Heart left ventricle (tissue), 16 donors: ENCODE measurements around the gene TUBA1A. TPM values are rescaled to one million over a fixed set of nuclear protein-coding genes. Genes with fewer than 3 reads are reported as not detected.
"Not testable (repeated sequence)": the region's sequence is repeated elsewhere in the genome, so short reads cannot be mapped to it uniquely, and the experiment has no call there.

ENCODE experiments used
- ATAC-seq, 4 donors: fragments of 200-7000 bp; cut with Tn5 transposase; one replicate each; pipeline ENCODE4 v1.9.1; 2020 to 2022; ENCODE audit warnings: moderate library complexity in 4 of 4, mild to moderate bottlenecking in 3 of 4, moderate number of reproducible peaks in 1 of 4
- DNase-seq, 5 donors: peaks; one replicate each; pipeline ENCODE4 v3.0.0-alpha.2; 2020
- H3K27ac ChIP-seq, 12 donors: fragments of 200-600 bp; sonication (generic) in 4 of 12; one replicate each; pipeline versions ENCODE4 v1.5.0 to v1.8.0; 2016 to 2022; ENCODE audit warnings: mild to moderate bottlenecking in 2 of 12
- H3K27me3 ChIP-seq, 9 donors: fragments of 200-600 bp; sonication (generic) in 2 of 9; one replicate each; pipeline versions ENCODE4 v1.5.1 to v1.8.0; 2016 to 2022; ENCODE audit warnings: mild to moderate bottlenecking in 3 of 9
- H3K36me3 ChIP-seq, 9 donors: fragments of 200-600 bp; sonication (generic) in 2 of 9; one replicate each; pipeline versions ENCODE4 v1.5.0 to v1.8.0; 2018 to 2022; ENCODE audit warnings: mild to moderate bottlenecking in 2 of 9
- H3K4me1 ChIP-seq, 12 donors: fragments of 200-600 bp; sonication (generic) in 4 of 12; one replicate each; pipeline versions ENCODE4 v1.5.0 to v1.8.0; 2016 to 2022; ENCODE audit warnings: mild to moderate bottlenecking in 3 of 12
- H3K4me3 ChIP-seq, 12 donors: fragments of 200-600 bp; sonication (generic) in 4 of 12; one replicate each; pipeline versions ENCODE4 v1.5.0 to v1.8.0; 2017 to 2022; ENCODE audit warnings: mild to moderate bottlenecking in 9 of 12, moderate library complexity in 4 of 12
- H3K9me3 ChIP-seq, 12 donors: fragments of 200-600 bp; sonication (generic) in 4 of 12; one replicate each; pipeline versions ENCODE4 v1.5.0 to v1.8.0; 2016 to 2022; ENCODE audit warnings: mild to moderate bottlenecking in 1 of 12
- POLR2A ChIP-seq, 2 donors: fragments of 450-650 bp; IDR thresholded peaks; one replicate each; pipeline ENCODE4 v1.6.1; 2017; ENCODE audit warnings: antibody characterized with exemption in 2 of 2, mild to moderate bottlenecking in 2 of 2, moderate library complexity in 2 of 2
- WGBS, 4 donors: extraction: QIAGEN DNeasy Blood & Tissue Kit in 2 of 4; methylation state at CpG; one replicate each; pipeline versions ENCODE4 v1.1.5 to v1.1.7; 2013 to 2018; 5-methylcytosine and 5-hydroxymethylcytosine counted together
- intact Hi-C, 10 donors: fragments of 100-400 bp; cut with DNase I; formaldehyde crosslinking; loops; one replicate each; pipeline versions ENCODE4 v1.11.1 to v1.14.2; 2022
- polyA plus RNA-seq, 2 donors: library from polyadenylated mRNA; stranded (reverse); fragments of 200-250 nt; gene quantifications; one replicate each; pipeline ENCODE4 v1.2.3, GENCODE V29; 2013
- total RNA-seq, 9 donors: library from RNA; depleted of rRNA in 2 of 9; stranded (reverse); fragments of >200 nt in 2 of 9; fragmentation: NEBNext Ultra II Directional in 3 of 9; extraction: Animal tissue kit (Norgen Biotek cat#: 25700) in 3 of 9; gene quantifications; one replicate each; pipeline versions ENCODE4 v1.1.0 to v1.2.4, GENCODE V29; 2016 to 2023
- TF ChIP-seq, protein P1 (sequence below), 12 donors: fragments of 200-600 bp; sonication (generic) in 4 of 12; IDR thresholded peaks; one replicate each; pipeline versions ENCODE4 v1.5.0 to v1.8.0; 2018 to 2022; ENCODE audit warnings: antibody characterized with exemption in 12 of 12, mild to moderate bottlenecking in 5 of 12
- donor health status: ischemic (EF 13 %, LVEDD 7.1; RV severe dilation, severe dysfunction).
- donor health status: healthy with polysubstance abuse.
- donor health status: DM: no; HTN: yes; CAD: no.
- donor health status: DM: no; HTN: no; CAD: no.
- donor health status: ischemic (EF 25% LVEDD 6.9; RV normal size, moderate dysfunction).
- donor health status: ischemic (EF 25% LVEDD 5.7; RV mildly dilated, moderate dysfunction).
- donor health status: healthy.
- donor health status: DM: yes; HTN: yes; CAD: no.
- donor health status: ischemic (EF 35%, LVEDD 5.7; RV mildly dilated, moderate dysfunction).
- donor health status: nonischemic (EF 11% LVEDD 7.7; RV severe dilation, severe dysfunction).
- donor health status: DM: yes; HTN: yes; CAD: no.
- donor health status: PGD.
- donor health status: ischemic (EF 29% LVEDD 5.4; RV normal size, mild dysfunction).
- donor health status: nonischemic (EF 23%, LVEDD 6.1; RV moderate dilation, normal function).

Gene TUBA1A
- total and polyA plus RNA-seq, 11 donors: 71.5 to 280 (median 184) TPM

DNA sequence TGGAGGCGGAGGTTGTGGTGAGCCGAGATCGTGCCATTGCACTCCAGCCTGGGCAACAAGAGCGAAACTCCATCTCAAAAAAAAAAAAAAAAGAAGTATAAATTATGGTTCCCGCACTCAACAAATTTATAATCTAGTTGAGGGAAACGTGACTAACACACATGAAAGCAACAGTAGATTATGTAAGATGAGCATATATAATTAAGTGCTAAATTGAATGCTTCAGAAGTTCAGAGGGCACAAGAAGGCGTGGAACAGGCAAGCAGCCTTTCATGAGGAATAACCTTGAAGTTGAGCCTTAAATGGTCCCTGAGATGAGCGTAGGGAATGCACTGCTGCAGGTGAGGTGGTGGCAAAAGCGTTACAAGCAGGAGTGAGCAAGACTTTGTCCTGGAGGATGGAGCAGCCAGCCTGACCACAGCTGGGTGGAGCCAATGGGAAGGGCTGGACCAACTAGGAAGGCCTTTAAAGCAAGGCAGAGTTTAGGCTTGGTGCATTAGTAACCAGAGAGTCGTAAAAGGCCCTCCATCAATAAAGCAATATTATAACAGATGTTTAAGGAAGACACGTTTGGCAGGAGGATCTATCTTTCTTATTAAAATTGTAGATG lies 30.6 kb upstream of the TUBA1A start:
- ATAC-seq (no peak), DNase-seq (no peak)
- Histone ChIP-seq H3K4me3 (no peak overlapping the region), H3K27ac (no peak overlapping the region), H3K36me3 (no peaks in the 10 kb centered on the region), H3K4me1 (peaks cover 0 to 59% (median 16%) of the 10 kb centered on the region in 12 donors), H3K27me3 (no peaks in the 10 kb centered on the region), H3K9me3 (no peaks in the 10 kb centered on the region)
- 91 to 96% (median 93%) methylated on average over 11 of the region's 11 CpGs for WGBS, 4 donors
- no peak for TF ChIP-seq POLR2A (IDR thresholded peaks at IDR 0.05)
- intact Hi-C loops: no loop called here

DNA sequence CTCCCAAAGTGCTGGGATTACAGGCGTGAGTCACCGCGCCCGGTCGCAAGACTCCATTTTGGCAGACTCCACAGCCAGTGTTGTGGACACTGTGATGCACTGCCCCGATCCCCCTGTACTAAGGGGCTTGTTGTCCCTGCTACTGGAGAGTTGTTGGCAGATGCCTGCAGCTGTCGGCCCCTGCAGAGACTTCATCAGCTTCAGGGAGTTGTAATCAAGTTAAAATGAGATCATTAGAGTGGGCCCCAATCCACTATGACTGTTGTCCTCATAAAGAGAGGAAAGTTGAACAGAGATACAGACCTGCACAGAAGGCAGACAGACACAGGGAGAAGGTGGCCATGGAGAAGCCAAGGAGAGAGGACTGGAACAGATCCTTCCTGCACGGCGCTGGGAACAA lies 23.7 kb upstream of the TUBA1A start:
- peak in 1 of 4 donors; percentile 13 for ATAC-seq
- 86 to 92% (median 87%) methylated on average over 9 of the region's 9 CpGs for whole genome bisulfite sequencing, 4 donors

GRCh38 chr12:49210703-49211102 lies 21.8 kb upstream of the TUBA1A start:
- ATAC-seq, H3K36me3 ChIP-seq, DNase-seq, H3K9me3 ChIP-seq, H3K27me3 ChIP-seq, intact Hi-C loops, H3K4me3 ChIP-seq, H3K27ac ChIP-seq: not testable (repeated sequence)
- WGBS, 4 donors: 94 to 98% (median 95%) methylated on average over 7 of the region's 7 CpGs
- peaks cover 0 to 25% (median 10%) of the 10 kb centered on the region in 12 donors for H3K4me1 ChIP-seq

More for the DNA sequence above, 23.7 kb upstream of the TUBA1A start:
- TF ChIP-seq, protein P1, sequence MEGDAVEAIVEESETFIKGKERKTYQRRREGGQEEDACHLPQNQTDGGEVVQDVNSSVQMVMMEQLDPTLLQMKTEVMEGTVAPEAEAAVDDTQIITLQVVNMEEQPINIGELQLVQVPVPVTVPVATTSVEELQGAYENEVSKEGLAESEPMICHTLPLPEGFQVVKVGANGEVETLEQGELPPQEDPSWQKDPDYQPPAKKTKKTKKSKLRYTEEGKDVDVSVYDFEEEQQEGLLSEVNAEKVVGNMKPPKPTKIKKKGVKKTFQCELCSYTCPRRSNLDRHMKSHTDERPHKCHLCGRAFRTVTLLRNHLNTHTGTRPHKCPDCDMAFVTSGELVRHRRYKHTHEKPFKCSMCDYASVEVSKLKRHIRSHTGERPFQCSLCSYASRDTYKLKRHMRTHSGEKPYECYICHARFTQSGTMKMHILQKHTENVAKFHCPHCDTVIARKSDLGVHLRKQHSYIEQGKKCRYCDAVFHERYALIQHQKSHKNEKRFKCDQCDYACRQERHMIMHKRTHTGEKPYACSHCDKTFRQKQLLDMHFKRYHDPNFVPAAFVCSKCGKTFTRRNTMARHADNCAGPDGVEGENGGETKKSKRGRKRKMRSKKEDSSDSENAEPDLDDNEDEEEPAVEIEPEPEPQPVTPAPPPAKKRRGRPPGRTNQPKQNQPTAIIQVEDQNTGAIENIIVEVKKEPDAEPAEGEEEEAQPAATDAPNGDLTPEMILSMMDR (IDR thresholded peaks at IDR 0.05): no peak
- no peak for TF ChIP-seq POLR2A (IDR thresholded peaks at IDR 0.05)
- Histone ChIP-seq H3K9me3 (no peaks in the 10 kb centered on the region), H3K27me3 (no peaks in the 10 kb centered on the region), H3K36me3 (no peaks in the 10 kb centered on the region), H3K4me3 (no peak overlapping the region), H3K27ac (no peak overlapping the region), H3K4me1 (peaks cover 0 to 28% (median 10%) of the 10 kb centered on the region in 12 donors)
- DNase-seq: no peak
- intact Hi-C loops: no loop called here

DNA sequence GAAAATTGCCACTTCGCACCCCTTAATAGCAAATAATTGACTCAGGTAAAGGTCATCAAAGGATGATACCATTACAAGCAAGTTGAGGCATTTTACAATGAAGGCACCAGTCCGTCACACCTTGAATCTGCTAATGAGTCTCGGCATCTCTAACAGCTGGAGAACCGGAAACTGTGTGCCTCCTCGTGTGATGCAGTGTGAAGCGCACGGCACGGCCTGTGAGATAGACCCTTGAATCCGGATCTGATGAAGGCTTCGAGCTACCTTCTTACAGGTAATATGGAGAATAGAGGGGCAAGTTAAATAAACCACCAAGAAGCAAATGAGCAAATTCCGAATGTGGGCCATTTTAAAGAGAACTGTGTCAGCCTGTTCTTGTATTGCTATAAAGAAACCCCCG lies 19.8 kb upstream of the TUBA1A start:
- TF ChIP-seq POLR2A (IDR thresholded peaks at IDR 0.05): no peak
- TF ChIP-seq, protein P1 (IDR thresholded peaks at IDR 0.05): no peak
- no peak for DNase-seq
- no peaks in the 10 kb centered on the region for H3K36me3 ChIP-seq
- H3K9me3 ChIP-seq: no peaks in the 10 kb centered on the region
- H3K4me1 ChIP-seq: peaks cover 0 to 5% (median 0%) of the 10 kb centered on the region in 12 donors
- no peak overlapping the region for H3K27ac ChIP-seq
- ATAC-seq: no peak
- intact Hi-C loops: no loop called here
- 86 to 90% (median 87%) methylated on average over 12 of the region's 12 CpGs for WGBS, 4 donors
- no peaks in the 10 kb centered on the region for H3K27me3 ChIP-seq
- no peak overlapping the region for H3K4me3 ChIP-seq

- no peaks in the 10 kb centered on the region for H3K9me3 ChIP-seq
- H3K36me3 ChIP-seq: no peaks in the 10 kb centered on the region
- DNase-seq (no peak), ATAC-seq (no peak)
- H3K4me1 ChIP-seq: no peaks in the 10 kb centered on the region
- no peak overlapping the region for H3K27ac ChIP-seq
- TF ChIP-seq, protein P1 (IDR thresholded peaks at IDR 0.05): no peak
- TF ChIP-seq POLR2A (IDR thresholded peaks at IDR 0.05): no peak
- 86 to 90% (median 87%) methylated on average over 1 of the region's 1 CpG for WGBS, 4 donors
- H3K27me3 ChIP-seq: no peaks in the 10 kb centered on the region
- H3K4me3 ChIP-seq: no peak overlapping the region
- intact Hi-C loops: no loop called here
Measured at GRCh38 chr12:49208146-49208545, 19.3 kb upstream of the TUBA1A start.
